ENCODE results near the gene GRIK5.

GRIK5 gene

DNA sequence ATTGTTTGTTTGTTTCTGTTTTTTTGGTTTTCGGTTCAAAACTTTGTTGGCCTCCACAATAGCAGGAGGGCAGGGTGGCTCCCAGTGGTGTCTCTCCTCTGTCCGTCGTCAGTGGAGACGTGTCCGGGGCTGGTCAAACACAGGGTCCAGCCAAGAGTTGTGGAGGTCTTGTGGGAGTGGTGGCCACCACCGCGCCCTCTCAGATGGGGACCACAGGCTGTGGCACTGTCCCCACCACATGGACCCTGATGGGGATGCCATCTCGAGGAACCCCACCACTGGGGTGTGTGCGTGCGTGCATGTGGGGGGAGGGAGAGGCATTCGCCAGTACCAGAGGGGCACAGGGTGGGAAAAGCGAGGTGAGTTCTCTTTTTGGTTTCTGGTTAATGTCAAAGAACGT is 19.8 kb upstream of the GRIK5 start:
- no peak for FAIRE-seq
- no peak for DNase-seq (ENCODE audit: insufficient read length, low spot score)
- TF ChIP-seq, protein P1, sequence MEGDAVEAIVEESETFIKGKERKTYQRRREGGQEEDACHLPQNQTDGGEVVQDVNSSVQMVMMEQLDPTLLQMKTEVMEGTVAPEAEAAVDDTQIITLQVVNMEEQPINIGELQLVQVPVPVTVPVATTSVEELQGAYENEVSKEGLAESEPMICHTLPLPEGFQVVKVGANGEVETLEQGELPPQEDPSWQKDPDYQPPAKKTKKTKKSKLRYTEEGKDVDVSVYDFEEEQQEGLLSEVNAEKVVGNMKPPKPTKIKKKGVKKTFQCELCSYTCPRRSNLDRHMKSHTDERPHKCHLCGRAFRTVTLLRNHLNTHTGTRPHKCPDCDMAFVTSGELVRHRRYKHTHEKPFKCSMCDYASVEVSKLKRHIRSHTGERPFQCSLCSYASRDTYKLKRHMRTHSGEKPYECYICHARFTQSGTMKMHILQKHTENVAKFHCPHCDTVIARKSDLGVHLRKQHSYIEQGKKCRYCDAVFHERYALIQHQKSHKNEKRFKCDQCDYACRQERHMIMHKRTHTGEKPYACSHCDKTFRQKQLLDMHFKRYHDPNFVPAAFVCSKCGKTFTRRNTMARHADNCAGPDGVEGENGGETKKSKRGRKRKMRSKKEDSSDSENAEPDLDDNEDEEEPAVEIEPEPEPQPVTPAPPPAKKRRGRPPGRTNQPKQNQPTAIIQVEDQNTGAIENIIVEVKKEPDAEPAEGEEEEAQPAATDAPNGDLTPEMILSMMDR (IDR thresholded peaks at IDR 0.05; ENCODE audit: insufficient read depth, missing control alignments): no peak

DNA sequence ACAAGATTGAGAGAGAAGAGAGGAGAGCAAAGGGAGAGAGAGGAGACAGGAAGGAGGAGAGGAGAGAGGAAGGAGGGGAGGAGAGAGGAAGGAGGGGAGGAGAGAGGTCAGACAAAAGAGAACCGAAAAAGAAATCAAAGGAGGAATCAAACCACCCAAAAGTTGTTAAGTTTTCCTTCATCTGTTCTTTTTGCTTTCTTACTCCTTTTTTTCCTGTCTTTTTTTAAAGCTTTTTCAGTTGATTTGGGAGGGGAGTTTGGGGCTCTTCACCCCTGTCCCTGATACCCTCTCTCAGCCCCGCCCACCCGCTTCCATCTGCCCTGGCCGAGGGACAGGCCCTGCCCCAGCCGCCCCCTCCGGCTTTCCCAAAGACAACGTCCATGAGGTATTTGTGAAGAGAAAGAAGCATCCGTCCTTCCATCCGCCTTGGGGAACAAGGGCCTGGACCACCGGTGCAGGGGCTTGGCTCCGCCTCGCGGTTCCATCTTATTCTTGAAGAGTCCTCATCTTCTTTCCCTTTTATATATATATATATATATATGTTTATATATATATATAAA is 19.3 kb upstream of the GRIK5 start:
- FAIRE-seq (no peak), DNase-seq (ENCODE audit: insufficient read length, low spot score) (no peak)
- TF ChIP-seq, protein P1 (IDR thresholded peaks at IDR 0.05; ENCODE audit: insufficient read depth, missing control alignments): no peak

DNA sequence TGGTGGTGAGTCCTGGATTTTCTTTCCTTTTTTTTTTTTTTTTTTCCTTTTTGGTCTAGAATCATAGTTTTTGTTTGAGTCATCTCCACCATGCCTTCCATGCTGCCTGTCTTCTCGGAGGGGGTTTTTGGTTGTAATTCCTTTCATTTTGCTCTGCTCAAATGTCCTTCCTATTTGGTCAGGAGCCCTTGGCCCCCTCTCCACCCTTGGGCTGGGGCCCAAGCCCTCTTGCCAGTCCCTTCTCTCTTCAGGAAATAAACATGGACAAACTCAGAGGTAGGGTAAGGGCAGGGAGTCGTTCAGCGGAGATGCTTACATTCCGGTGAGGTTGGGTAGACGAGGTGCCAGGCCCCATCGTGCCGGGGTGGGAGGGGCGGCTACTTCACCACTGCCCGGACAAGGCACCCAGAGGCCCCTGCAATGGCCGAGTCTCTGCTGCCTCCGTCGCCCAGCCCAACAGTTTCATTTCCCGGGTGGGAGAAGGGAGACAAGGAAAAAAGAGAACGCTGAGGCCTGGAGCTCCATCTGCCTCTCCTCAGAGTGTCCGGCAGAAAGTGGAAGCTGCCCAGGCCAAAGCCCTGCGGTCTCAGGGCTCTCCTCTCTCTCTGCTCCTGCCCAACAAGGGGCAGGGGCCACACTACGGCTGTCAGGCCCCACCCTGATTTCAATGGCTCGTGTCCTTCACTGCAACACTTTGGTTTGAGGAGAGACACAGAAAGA is 18.6 kb upstream of the GRIK5 start:
- no peak for DNase-seq (ENCODE audit: insufficient read length, low spot score)
- no peak for FAIRE-seq
- TF ChIP-seq, protein P1 (IDR thresholded peaks at IDR 0.05; ENCODE audit: insufficient read depth, missing control alignments): no peak

DNA sequence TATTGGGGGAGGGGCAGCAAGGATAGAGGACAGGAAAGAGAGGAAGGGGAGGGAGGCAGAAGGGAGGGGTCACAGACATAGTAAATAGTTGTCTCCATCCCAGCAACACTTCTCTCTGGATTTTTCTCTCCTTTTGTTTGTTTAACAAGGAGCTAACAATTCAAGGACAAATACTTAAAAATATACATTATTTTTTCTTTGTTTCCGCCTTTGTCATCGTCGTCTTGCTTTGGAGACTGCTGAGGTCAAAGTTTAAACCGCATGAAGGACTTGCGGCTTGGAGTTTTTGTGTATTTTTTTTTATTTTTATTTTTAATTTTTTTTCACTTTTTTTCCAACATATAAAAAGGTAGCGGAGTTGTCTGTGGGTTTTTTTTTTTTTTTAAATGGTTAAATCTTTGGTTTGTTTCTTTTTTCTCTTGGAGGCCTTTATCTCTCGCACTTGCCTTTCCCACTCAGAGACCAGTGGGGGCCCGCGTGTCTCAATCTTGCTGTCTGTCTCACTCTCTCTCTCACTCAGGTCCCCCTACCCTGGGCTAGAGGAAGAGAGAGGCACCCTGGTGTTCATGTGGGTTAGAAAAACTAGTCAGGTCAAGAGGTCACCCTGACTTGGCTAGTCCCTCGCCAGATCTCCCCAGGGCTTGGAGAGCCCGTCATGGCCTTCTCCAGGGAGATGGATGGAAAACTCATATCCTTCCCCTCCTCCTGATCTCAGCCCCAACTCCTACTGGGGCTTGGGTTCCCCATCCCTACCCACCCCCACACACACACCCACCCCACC is 17.0 kb upstream of the GRIK5 start:
- no peak for FAIRE-seq

DNA sequence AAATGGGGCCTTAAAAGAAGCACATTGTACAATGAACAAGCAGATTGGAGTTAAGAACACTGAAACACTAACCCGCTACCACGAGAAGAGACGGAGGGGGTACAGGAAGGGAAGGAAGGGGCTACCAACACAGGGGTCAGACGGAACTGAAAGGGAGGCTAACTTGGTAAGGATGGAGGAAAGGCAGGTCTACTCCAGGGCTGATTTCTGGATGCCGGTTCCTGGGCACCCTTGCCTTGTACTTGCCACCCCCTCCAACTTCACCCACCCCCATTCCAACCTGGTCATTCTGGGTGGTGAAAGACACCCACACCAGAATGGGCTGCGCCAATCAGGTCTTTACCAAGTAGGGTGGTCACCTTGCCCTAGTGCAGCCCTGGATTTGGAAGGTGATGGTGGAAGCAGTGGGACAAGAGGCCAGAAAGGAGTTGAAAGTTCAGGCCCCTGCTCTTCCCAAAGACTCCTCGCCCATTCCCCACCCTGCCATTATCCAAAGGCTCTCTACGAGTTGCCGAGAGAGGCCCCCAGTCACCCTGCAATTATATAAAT is 16.3 kb upstream of the GRIK5 start:
- no peak for DNase-seq (ENCODE audit: insufficient read length, low spot score)
- TF ChIP-seq, protein P1 (IDR thresholded peaks at IDR 0.05; ENCODE audit: insufficient read depth, missing control alignments): no peak
- no peak for FAIRE-seq

More for the DNA sequence above, 17.0 kb upstream of the GRIK5 start:
- TF ChIP-seq, protein P1 (IDR thresholded peaks at IDR 0.05; ENCODE audit: insufficient read depth, missing control alignments): no peak
- DNase-seq (ENCODE audit: insufficient read length, low spot score): no peak

DNA sequence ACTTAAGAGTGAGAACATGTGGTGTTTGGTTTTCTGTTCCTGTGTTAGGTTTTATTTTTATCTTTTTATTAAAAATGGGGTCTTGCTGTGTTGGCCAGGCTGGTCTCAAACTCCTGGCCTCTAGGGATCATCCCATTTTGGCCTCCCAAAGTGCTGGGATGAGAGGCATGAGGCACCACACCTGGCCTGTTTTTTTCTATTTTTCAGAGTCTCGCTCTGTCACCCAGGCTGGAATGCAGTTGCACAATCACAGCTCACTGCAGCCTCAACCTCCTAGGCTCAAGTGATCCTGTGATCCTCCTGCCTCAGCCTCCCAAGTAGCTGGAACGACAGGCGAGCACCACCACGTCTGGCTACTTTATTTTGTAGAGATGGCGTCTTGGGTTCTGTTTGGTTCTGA is 13.5 kb upstream of the GRIK5 start:
- TF ChIP-seq, protein P1 (IDR thresholded peaks at IDR 0.05; ENCODE audit: insufficient read depth, missing control alignments): no peak
- DNase-seq (ENCODE audit: insufficient read length, low spot score) (no peak), FAIRE-seq (no peak)
